GM18519 (cell line): ENCODE data around the gene OGDH.

Source experiments
- ATAC-seq: cut with Tn5 transposase; IDR thresholded peaks from one replicate; pipeline ENCODE4 v1.9.1; 2021; ENCODE audit warnings: mild to moderate bottlenecking, moderate library complexity; ENCODE audit not compliant: unreplicated experiment, low FRiP score

OGDH gene

GRCh38 chr7:44664780-44665461 is 58.5 kb downstream of the OGDH start:
- no peak for ATAC-seq

- ATAC-seq, result no peak
Measured at GRCh38 chr7:44665531-44666213, 59.2 kb downstream of the OGDH start.

DNA sequence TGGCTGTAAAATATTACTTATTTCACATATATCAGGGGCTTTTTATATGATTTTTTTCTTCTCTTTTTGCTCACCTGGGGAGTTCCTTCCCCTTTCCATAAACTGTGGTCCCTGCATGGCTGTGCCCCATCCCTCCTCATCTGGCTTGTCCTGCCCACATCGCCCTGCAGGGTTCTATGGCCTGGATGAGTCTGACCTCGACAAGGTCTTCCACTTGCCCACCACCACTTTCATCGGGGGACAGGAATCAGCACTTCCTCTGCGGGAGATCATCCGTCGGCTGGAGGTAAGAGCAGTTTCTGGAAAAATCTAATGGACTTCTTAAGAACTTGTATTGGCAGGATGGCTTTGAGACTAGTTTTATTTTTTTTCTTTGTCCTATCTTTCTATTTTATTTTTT is 60.1 kb downstream of the OGDH start:
- ATAC-seq, result no peak

GRCh38 chr7:44667190-44667589 is 60.8 kb downstream of the OGDH start:
- no peak for ATAC-seq

DNA sequence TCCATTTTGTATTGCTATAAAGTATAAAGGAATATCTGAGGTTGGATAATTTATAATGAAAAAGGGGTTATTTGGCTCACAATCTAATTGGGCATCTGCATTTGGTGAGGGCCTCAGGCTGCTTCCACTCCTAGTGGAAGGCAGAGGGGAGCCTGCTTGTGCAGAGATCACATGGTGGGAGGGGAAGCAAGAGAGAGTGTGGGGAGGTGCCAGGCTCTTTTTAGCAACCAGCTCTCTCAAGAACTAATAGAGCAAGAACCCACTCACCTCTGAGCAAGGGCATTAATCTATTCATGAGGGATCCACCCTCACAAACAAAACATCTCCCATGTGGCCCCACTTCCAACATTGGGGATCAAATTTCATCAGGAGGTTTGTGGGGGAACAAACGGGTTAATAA is 64.6 kb downstream of the OGDH start:
- no peak for ATAC-seq

- no peak for ATAC-seq
Measured at GRCh38 chr7:44673324-44673723, 66.9 kb downstream of the OGDH start.

GRCh38 chr7:44673771-44674170 is 67.3 kb downstream of the OGDH start:
- no peak for ATAC-seq

GRCh38 chr7:44674381-44674780 is 68.0 kb downstream of the OGDH start:
- no peak for ATAC-seq

DNA sequence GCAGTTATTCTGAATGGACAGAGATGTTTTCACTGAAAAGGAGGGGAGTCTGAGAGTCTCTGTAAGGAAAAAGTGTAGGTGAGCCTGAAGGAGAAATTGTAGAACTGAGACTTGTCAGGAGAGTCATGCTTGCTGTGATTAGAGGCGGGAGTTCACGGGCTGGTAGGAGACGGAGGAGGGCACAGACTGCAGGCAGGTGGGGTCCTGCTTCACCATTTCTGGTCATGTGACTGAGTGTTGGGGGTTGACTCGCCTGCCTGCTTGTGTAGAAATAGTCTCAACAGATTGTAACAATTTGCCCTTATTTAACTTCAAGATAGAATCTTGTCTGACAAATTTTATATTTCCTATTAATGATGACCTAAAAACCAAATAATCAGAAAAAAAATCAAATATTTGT is 70.3 kb downstream of the OGDH start:
- ATAC-seq, result no peak

DNA sequence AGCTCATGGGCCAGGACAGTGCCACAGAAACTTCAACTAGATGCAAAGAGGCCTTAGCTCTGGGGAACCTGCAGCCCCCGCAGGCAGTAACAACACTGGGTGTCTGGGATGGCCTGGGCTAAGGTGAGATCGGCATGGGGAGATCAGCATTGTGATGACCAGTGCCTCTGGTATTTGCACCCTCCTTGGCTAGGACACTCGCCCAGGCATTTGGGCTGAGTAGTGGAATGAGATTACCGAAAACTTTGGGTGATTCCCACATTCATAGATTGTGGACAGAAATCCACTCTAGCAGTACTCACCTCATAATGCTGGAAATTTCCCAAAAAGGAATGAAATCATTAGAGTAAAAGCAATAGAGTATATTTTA is 71.7 kb downstream of the OGDH start:
- no peak for ATAC-seq

GRCh38 chr7:44678471-44679179 is 72.2 kb downstream of the OGDH start:
- ATAC-seq, result no peak

DNA sequence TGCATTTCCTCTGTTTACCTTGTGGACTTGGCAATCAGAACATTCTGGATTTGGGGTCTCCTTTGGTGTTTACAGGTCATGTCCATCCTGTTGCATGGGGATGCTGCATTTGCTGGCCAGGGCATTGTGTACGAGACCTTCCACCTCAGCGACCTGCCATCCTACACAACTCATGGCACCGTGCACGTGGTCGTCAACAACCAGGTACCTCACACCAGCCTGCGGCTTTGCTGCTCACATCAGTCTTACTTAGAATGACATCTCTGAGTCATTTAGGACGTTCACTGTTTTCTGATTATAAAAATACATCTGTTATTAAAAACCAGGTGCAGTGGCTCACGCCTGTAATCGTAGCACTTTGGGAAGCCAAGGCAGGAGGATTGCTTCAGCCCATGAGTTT is 75.2 kb downstream of the OGDH start:
- no peak for ATAC-seq

- ATAC-seq, result no peak
Measured at GRCh38 chr7:44685723-44686122, 79.3 kb downstream of the OGDH start.

- ATAC-seq, result no peak
Measured at GRCh38 chr7:44689427-44689826, 83.0 kb downstream of the OGDH start.

DNA sequence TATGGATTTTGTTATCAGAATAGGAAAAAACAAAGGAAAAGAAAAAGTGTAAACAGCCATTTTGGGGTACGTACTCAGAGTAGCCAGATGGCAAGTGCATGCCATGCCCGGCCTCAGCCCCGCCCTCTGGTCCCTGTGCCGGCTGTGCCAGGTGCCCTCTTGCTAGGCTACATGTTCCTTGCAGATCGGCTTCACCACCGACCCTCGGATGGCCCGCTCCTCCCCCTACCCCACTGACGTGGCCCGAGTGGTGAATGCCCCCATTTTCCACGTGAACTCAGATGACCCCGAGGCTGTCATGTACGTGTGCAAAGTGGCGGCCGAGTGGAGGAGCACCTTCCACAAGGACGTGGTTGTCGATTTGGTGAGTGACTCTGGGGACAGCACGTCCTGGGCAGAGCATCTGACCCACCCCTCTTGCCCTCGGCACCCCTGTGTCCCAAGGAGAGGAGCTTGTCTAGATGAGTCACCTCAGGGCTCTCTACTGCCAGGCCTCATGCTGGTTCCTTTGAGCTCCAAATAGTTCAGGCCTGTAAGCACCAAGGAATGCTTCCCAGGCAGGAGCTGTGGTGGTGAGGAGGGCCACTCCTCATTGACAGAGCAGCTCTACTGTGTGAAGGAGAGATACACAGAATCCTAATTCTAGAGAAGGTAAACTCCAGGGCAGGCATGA is 87.3 kb downstream of the OGDH start:
- ATAC-seq, result no peak

- no peak for ATAC-seq
Measured at GRCh38 chr7:44694326-44694725, 87.9 kb downstream of the OGDH start.

DNA sequence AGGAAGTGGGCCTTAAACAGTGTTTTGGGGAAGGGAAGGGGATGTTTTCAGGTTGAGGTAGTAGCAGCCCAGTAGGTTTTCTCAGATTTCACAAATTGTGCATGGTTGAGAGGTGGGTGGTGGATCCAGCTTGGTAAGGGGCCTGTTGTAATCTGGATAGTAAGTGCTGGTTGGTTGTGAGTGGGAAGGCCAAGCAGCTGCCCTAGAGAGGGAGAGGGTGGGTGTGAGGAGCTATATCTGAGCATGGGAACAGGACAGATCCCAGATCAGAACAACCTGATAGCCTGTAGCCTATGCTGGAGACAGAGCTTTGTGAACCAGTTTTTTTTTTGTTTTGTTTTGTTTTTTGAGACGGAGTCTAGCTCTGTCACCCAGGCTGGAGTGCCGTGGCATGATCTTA is 88.3 kb downstream of the OGDH start:
- no peak for ATAC-seq

GRCh38 chr7:44695756-44696155 is 89.3 kb downstream of the OGDH start:
- no peak for ATAC-seq

DNA sequence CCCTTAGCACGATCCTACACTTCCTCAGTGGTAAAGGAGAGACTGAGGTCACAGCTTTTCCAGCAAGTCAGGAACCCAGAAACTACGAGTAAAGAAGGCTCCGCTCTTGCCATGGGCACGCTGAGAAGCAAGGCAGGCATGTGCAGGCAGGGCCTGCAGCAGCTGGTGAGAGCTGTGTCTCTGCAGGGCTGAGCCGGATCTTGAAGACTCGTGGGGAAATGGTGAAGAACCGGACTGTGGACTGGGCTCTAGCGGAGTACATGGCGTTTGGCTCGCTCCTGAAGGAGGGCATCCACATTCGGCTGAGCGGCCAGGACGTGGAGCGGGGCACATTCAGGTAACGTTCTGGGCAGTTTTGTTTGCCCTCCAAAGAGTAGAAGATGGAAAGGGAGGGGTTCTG is 90.3 kb downstream of the OGDH start:
- no peak for ATAC-seq

DNA sequence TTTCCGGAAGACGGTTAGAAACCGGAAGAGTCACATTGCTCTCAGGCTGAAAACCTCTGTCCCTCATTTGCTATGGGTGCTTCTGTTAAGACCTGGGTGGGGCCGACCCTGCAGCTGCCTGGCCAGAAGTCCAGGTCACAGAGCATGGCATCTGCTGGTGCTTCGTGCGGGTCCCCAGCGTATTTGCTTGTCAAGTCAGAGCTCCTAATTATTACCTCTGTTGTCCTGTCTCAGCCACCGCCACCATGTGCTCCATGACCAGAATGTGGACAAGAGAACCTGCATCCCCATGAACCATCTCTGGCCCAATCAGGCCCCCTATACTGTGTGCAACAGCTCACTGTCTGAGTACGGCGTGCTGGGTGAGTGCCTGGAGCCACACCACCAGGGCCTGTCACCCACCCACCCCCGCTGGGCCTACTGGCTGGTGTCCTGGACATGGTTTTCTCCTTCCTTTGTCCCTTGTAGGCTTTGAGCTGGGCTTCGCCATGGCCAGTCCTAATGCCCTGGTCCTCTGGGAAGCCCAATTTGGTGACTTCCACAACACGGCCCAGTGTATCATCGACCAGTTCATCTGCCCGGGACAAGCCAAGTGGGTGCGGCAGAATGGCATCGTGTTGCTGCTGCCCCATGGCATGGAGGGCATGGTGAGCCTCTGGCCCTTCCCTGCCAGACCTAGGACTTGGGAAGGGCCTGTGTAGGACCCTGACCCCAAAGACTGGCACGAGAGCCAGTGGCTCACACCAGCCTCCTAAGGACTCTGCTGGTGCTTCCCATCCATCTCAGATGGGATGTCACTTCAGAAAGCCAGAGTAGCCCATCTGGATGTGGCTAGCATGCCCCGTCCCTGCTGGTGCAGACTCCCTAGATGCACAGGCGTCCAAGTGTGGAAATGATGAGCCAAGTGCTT is 91.0 kb downstream of the OGDH start:
- ATAC-seq, result no peak
